ENCODE measurements around the gene SERPINB11. TPM values are rescaled to one million over a fixed set of nuclear protein-coding genes. Genes with fewer than 3 reads are reported as not detected.

SERPINB11 gene
- total RNA-seq, 3 donors from 2014 or later, result not detected

DNA sequence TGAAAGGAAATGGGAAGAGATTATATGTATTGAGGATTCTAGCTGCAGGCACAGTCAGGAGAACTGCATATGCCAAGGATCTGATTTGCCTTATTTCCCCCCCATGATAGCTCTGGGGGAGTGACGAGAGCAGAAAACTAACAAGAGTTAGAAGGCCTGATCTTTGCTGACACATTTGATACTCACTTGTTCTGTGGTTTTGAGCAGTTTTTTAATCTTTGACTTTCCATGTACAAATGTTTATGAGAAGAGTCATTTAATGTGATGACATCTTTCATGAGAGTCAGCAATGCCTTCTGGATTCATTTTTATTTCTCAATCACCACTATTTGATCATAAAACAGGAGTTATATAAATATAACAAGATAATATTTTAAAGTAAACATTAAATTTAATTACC is 59.8 kb downstream of the SERPINB11 start:
- no peaks in the 10 kb centered on the region for H3K27me3 ChIP-seq
- H3K27ac ChIP-seq, result no peak overlapping the region
- intact Hi-C loops (cut with DNase I; ENCODE audit: low total_unique reads), result no loop called here
- no peaks in the 10 kb centered on the region for H3K36me3 ChIP-seq
- peaks cover 15 to 17% of the 10 kb centered on the region in 2 donors for H3K9me3 ChIP-seq
- TF ChIP-seq, protein P1, sequence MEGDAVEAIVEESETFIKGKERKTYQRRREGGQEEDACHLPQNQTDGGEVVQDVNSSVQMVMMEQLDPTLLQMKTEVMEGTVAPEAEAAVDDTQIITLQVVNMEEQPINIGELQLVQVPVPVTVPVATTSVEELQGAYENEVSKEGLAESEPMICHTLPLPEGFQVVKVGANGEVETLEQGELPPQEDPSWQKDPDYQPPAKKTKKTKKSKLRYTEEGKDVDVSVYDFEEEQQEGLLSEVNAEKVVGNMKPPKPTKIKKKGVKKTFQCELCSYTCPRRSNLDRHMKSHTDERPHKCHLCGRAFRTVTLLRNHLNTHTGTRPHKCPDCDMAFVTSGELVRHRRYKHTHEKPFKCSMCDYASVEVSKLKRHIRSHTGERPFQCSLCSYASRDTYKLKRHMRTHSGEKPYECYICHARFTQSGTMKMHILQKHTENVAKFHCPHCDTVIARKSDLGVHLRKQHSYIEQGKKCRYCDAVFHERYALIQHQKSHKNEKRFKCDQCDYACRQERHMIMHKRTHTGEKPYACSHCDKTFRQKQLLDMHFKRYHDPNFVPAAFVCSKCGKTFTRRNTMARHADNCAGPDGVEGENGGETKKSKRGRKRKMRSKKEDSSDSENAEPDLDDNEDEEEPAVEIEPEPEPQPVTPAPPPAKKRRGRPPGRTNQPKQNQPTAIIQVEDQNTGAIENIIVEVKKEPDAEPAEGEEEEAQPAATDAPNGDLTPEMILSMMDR (IDR thresholded peaks at IDR 0.05), result no peak
- no peak for TF ChIP-seq POLR2AphosphoS5 (IDR thresholded peaks at IDR 0.05)
- TF ChIP-seq POLR2A (IDR thresholded peaks at IDR 0.05), result no peak
- H3K4me1 ChIP-seq, result no peaks in the 10 kb centered on the region
- H3K4me3 ChIP-seq, result no peak overlapping the region
- DNase-seq (ENCODE audit: low spot score in 2 of 2), result no peak

DNA sequence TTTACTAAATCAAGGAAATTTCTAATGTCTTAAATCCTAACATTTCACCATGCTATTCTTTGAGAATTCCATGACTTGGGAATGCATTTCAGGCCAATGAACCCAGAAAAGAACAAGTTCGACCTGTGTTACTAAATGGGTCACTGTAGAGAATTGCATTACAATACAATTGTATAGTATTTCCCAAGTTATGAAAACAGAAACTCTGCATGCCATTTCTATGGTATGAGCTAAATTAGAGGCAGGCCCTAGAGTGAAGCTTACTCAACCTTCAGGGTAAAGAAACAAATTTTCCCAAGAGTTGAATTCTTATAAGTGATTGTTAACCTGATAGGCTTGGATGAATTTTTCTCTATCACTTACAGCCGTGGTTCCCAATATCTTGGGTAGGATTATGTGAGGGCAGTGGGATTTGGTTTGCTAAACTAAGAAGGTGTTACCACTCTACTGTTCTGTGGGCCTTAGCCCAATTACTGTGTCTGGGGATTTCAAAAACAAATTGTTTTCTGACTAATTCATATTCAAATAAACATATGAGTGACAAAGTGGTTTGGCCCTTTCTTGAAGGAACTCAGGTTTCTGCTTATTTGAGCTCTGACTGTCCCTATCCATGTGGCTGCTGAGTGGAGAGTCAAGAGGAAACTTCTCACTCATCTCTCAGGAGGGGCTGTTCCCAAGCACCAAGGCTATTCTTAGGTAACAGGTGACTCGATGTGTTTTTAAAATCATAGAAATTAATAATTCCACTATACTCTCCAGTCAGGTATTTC is 61.3 kb downstream of the SERPINB11 start:
- Histone ChIP-seq H3K4me1 (no peaks in the 10 kb centered on the region), H3K36me3 (no peaks in the 10 kb centered on the region), H3K27ac (no peak overlapping the region), H3K4me3 (no peak overlapping the region), H3K9me3 (peaks cover 15 to 17% of the 10 kb centered on the region in 2 donors), H3K27me3 (no peaks in the 10 kb centered on the region)
- TF ChIP-seq POLR2A (IDR thresholded peaks at IDR 0.05), result no peak
- no peak for TF ChIP-seq POLR2AphosphoS5 (IDR thresholded peaks at IDR 0.05)
- TF ChIP-seq, protein P1 (IDR thresholded peaks at IDR 0.05), result no peak
- intact Hi-C loops (cut with DNase I; ENCODE audit: low total_unique reads), result no loop called here
- DNase-seq (ENCODE audit: low spot score in 2 of 2), result no peak

DNA sequence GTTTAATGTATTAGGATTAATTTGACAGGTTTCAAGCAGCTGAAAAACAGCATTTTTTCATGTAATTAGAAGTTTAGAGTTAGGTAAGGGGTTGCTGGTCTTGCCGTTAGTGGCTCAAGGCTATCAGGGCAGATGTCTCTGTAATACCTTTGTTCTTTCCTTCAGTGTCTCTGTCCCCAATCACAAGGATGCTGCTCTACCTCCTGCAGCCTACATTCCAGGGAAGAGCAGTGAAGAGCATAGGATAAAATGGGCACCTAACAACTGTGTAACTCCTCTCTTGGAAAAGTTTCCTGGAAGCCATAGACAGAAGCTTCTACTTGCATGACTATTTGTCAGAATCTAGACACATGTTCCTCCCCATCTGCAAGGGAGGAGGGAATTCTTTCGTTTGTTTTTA is 63.1 kb downstream of the SERPINB11 start:
- no peaks in the 10 kb centered on the region for H3K4me1 ChIP-seq
- no peak for DNase-seq (ENCODE audit: low spot score in 2 of 2)
- no peak overlapping the region for H3K4me3 ChIP-seq
- H3K36me3 ChIP-seq, result no peaks in the 10 kb centered on the region
- H3K27me3 ChIP-seq, result no peaks in the 10 kb centered on the region
- TF ChIP-seq, protein P1 (IDR thresholded peaks at IDR 0.05), result no peak
- no peak for TF ChIP-seq POLR2A (IDR thresholded peaks at IDR 0.05)
- TF ChIP-seq POLR2AphosphoS5 (IDR thresholded peaks at IDR 0.05), result no peak
- peaks cover 0 to under 1% of the 10 kb centered on the region in 2 donors for H3K9me3 ChIP-seq
- intact Hi-C loops (cut with DNase I; ENCODE audit: low total_unique reads), result no loop called here
- H3K27ac ChIP-seq, result no peak overlapping the region

Other genes with a start within 250 kb of the SERPINB11 start
- gene SERPINB5, start 226.0 kb upstream of the SERPINB11 start, total RNA-seq, result 10 to 100 TPM in 2 of 3 donors, not detected in 1; 12.6 to 17.4 TPM
- gene SERPINB12, start 160.6 kb upstream of the SERPINB11 start, total RNA-seq, result not detected
- not detected for gene SERPINB13, start 115.6 kb upstream of the SERPINB11 start, total RNA-seq
- gene SERPINB4, start 58.7 kb upstream of the SERPINB11 start, total RNA-seq, result under 1 TPM in 1 of 3 donors, not detected in 2; 0.66 TPM
- gene SERPINB3, start 41.1 kb upstream of the SERPINB11 start, total RNA-seq, result not detected
- not detected for gene SERPINB7, start 72.5 kb downstream of the SERPINB11 start, total RNA-seq
- 10 to 100 TPM in 1 of 3 donors, under 1 TPM in 1, not detected in 1; 0.32 to 16.2 TPM for gene SERPINB2, start 184.7 kb downstream of the SERPINB11 start, total RNA-seq
- gene SERPINB10, start 205.0 kb downstream of the SERPINB11 start, total RNA-seq, result under 1 TPM in 1 of 3 donors, not detected in 2; 0.15 TPM
- gene HMSD, start 246.3 kb downstream of the SERPINB11 start, total RNA-seq, result under 1 TPM in 1 of 3 donors, not detected in 2; 0.29 TPM